Left lung (tissue), 10 donors: ENCODE measurements around the gene CCDC142. TPM values are rescaled to one million over a fixed set of nuclear protein-coding genes. Genes with fewer than 3 reads are reported as not detected.

Experiments
- ATAC-seq: fragments of 200-7000 bp; cut with Tn5 transposase; one replicate; pipeline ENCODE4 v1.9.1; 2020; ENCODE audit warnings: moderate library complexity
- DNase-seq, 4 donors: peaks; one replicate each; pipeline ENCODE4 v3.0.0-alpha.2; 2013 to 2020
- H3K27ac ChIP-seq, 2 donors: fragments of 200-600 bp; sonication (generic) in 1 of 2; one replicate each; pipeline versions ENCODE4 v1.5.0 to v1.8.0; 2020 to 2021
- H3K27me3 ChIP-seq, 2 donors: fragments of 200-600 bp; sonication (generic) in 1 of 2; one replicate each; pipeline versions ENCODE4 v1.5.0 to v1.8.0; 2020 to 2021
- H3K36me3 ChIP-seq, 2 donors: fragments of 200-600 bp; sonication (generic) in 1 of 2; one replicate each; pipeline versions ENCODE4 v1.5.0 to v1.8.0; 2020 to 2021
- H3K4me1 ChIP-seq, 2 donors: fragments of 200-600 bp; one replicate each; pipeline ENCODE4 v1.8.0; 2021
- H3K4me3 ChIP-seq, 2 donors: fragments of 200-600 bp; sonication (generic) in 1 of 2; one replicate each; pipeline versions ENCODE4 v1.5.0 to v1.8.0; 2020 to 2021; ENCODE audit warnings: mild to moderate bottlenecking in 1 of 2
- H3K9me3 ChIP-seq, 2 donors: fragments of 200-600 bp; sonication (generic) in 1 of 2; one replicate each; pipeline versions ENCODE4 v1.5.0 to v1.8.0; 2020 to 2021
- CTCF ChIP-seq, 2 donors: fragments of 200-600 bp; sonication (generic) in 1 of 2; IDR thresholded peaks; one replicate each; pipeline versions ENCODE4 v1.5.0 to v1.8.0; 2021; ENCODE audit warnings: antibody characterized with exemption in 2 of 2
- intact Hi-C, 2 donors: fragments of 100-400 bp; cut with DNase I; formaldehyde crosslinking; loops; one replicate each; pipeline versions ENCODE4 v1.11.2 to v1.14.2; 2022
- polyA plus RNA-seq, 6 donors: library from polyadenylated mRNA; unstranded; fragments of 120-200 nt; gene quantifications; one replicate each; pipeline ENCODE4 v1.2.1, GENCODE V29; 2013; ENCODE audit not compliant: insufficient read length in 6 of 6
- total RNA-seq, 2 donors: library from RNA; stranded (reverse); fragmentation: NEBNext Ultra II Directional; extraction: Animal tissue kit (Norgen Biotek cat#: 25700); gene quantifications; one replicate each; pipeline ENCODE4 v1.2.1, GENCODE V29; 2021
- donor health status: DM: no; HTN: yes; CAD: no.
- donor health status: DM: no; HTN: no; CAD: no.

CCDC142 gene
- total and polyA plus RNA-seq, 8 donors: 12.1 to 18.6 (median 17.3) TPM

GRCh38 chr2:74481961-74482800 lies 617 bp downstream of the CCDC142 start:
- Histone ChIP-seq H3K4me1 (peaks cover 19 to 48% of the 10 kb centered on the region in 2 donors), H3K27me3 (no peaks in the 10 kb centered on the region), H3K9me3 (no peaks in the 10 kb centered on the region), H3K36me3 (peaks cover 0 to 30% of the 10 kb centered on the region in 2 donors), H3K4me3 (peak overlapping the region; percentile 84 to 96), H3K27ac (peak overlapping the region; percentile 89 to 94)
- no peak for TF ChIP-seq CTCF (IDR thresholded peaks at IDR 0.05)
- ATAC-seq: peak; percentile 57
- intact Hi-C loops: loop anchor here in 1 of 2 donors (5.0 kb wide), 1 partner anchor 105 kb away; no protein-coding TSS in a partner anchor
- DNase-seq: peak in 2 of 4 donors; percentile 70 to 90

- H3K27ac ChIP-seq: no peak overlapping the region
- H3K9me3 ChIP-seq: no peaks in the 10 kb centered on the region
- intact Hi-C loops: loop anchor here in 1 of 2 donors (5.0 kb wide), 1 partner anchor 106 kb away; no protein-coding TSS in a partner anchor
- ATAC-seq: no peak
- peaks cover 0 to 22% of the 10 kb centered on the region in 2 donors for H3K36me3 ChIP-seq
- H3K27me3 ChIP-seq: no peaks in the 10 kb centered on the region
- peak overlapping the region; percentile 84 to 96 for H3K4me3 ChIP-seq
- peaks cover 26 to 55% of the 10 kb centered on the region in 2 donors for H3K4me1 ChIP-seq
- TF ChIP-seq CTCF (IDR thresholded peaks at IDR 0.05): no peak
- DNase-seq: no peak
Observed at GRCh38 chr2:74481431-74481830, 1.4 kb downstream of the CCDC142 start.

GRCh38 chr2:74474899-74475298 lies 7.9 kb downstream of the CCDC142 start:
- H3K27ac ChIP-seq: no peak overlapping the region
- H3K9me3 ChIP-seq: no peaks in the 10 kb centered on the region
- intact Hi-C loops: no loop called here
- ATAC-seq (no peak), DNase-seq (peak in 1 of 4 donors; percentile 39)
- H3K27me3 ChIP-seq: no peaks in the 10 kb centered on the region
- H3K4me3 ChIP-seq: no peak overlapping the region
- peaks cover 0 to 31% of the 10 kb centered on the region in 2 donors for H3K36me3 ChIP-seq
- peaks cover 15 to 40% of the 10 kb centered on the region in 2 donors for H3K4me1 ChIP-seq
- no peak for TF ChIP-seq CTCF (IDR thresholded peaks at IDR 0.05)

- TF ChIP-seq CTCF (IDR thresholded peaks at IDR 0.05): no peak
- DNase-seq: peak in 1 of 4 donors; percentile 39
- Histone ChIP-seq H3K36me3 (peaks cover 0 to 28% of the 10 kb centered on the region in 2 donors), H3K27me3 (no peaks in the 10 kb centered on the region), H3K4me1 (peaks cover 15 to 37% of the 10 kb centered on the region in 2 donors), H3K9me3 (no peaks in the 10 kb centered on the region), H3K27ac (no peak overlapping the region), H3K4me3 (no peak overlapping the region)
- intact Hi-C loops: no loop called here
- ATAC-seq: no peak
Observed at GRCh38 chr2:74474481-74474880, 8.3 kb downstream of the CCDC142 start.

- Histone ChIP-seq H3K27me3 (no peaks in the 10 kb centered on the region), H3K4me1 (peaks cover 15 to 34% of the 10 kb centered on the region in 2 donors), H3K9me3 (no peaks in the 10 kb centered on the region), H3K27ac (peak overlapping the region; percentile 93 to 94), H3K36me3 (peaks cover 0 to 18% of the 10 kb centered on the region in 2 donors), H3K4me3 (peak overlapping the region; percentile 70 to 77)
- no peak for TF ChIP-seq CTCF (IDR thresholded peaks at IDR 0.05)
- ATAC-seq: peak; percentile 4
- intact Hi-C loops: no loop called here
- no peak for DNase-seq
Observed at GRCh38 chr2:74472945-74473258, 9.9 kb downstream of the CCDC142 start.
